HL-60 (cell line): Measurements from ENCODE around the gene DVL3.

Experiments used
- DNase-seq, 2 experiments: peaks; one replicate each; pipeline ENCODE4 v3.0.0-alpha.2; 2010 to 2020; ENCODE audit warnings: low read depth in 1 of 2, low spot score in 1 of 2
- H3K27ac ChIP-seq: fragments of 250-450 bp; sonication (Bioruptor Pico); replicated peaks from 2 replicates; pipeline ENCODE4 v1.5.1; 2020; ENCODE audit warnings: mild to moderate bottlenecking, moderate library complexity
- H3K27me3 ChIP-seq: fragments of 250-450 bp; sonication (Bioruptor Pico); 2 replicates; pipeline ENCODE4 v1.5.1; 2021; ENCODE audit warnings: mild to moderate bottlenecking, moderate library complexity; ENCODE audit not compliant: insufficient read depth, poor library complexity, severe bottlenecking
- H3K4me3 ChIP-seq: replicated peaks from 2 replicates; pipeline ENCODE4 v1.5.1; 2011; ENCODE audit warnings: mild to moderate bottlenecking, control low read depth, low read length; ENCODE audit not compliant: insufficient read depth
- GABPA ChIP-seq: IDR thresholded peaks from 2 replicates; pipeline ENCODE4 v1.6.1; 2012; ENCODE audit warnings: low read depth
- POLR2AphosphoS5 ChIP-seq: IDR thresholded peaks from 2 replicates; pipeline ENCODE4 v1.6.1; 2012; ENCODE audit warnings: low read depth
- SPI1 ChIP-seq: IDR thresholded peaks from 2 replicates; pipeline ENCODE4 v1.6.1; 2012; ENCODE audit warnings: low read depth, mild to moderate bottlenecking, borderline replicate concordance
- TF ChIP-seq, protein P1 (sequence below): IDR thresholded peaks from one replicate; pipeline ENCODE4 v1.5.1; 2011; ENCODE audit warnings: low read length, control low read depth, inconsistent platforms; ENCODE audit not compliant: insufficient read depth
- TF ChIP-seq, protein P2 (sequence below): IDR thresholded peaks from 2 replicates; pipeline ENCODE4 v1.6.1; 2012; ENCODE audit warnings: low read depth; ENCODE audit not compliant: insufficient replicate concordance

DVL3 gene

DNA sequence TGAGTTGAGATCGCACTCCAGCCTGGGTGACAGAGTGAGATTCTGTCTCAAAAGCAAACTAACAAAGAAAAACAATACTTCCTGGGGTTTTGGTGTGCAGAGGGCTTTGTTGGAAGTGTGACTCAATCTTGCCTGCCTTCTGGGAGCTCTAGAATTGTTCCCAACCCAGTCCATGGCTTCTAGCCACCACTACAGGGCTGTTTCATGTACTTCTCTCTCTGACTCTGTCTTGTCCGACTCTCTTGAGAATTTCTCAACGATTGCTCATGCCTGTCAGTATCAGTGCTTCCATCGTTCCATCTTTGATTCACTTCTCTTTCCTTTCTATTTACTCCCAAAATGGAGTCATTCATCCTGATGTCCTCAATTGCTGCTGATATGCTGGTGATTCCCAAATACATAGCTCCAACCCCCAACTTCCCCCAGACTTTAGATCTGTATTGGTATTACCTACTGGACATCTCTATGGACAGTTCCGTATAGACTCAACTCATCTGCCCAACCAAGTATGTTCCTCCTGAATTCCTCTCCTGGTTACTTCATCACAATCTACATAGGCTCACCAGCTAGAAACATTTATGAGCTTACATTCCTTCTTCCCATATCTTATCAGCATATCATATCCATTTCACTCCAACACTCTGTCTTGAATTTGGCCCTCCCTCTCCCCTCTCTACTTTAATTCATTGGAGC lies 17.6 kb downstream of the DVL3 start:
- H3K27ac ChIP-seq: no peak overlapping the region
- no peak overlapping the region for H3K4me3 ChIP-seq
- DNase-seq: no peak

DNA sequence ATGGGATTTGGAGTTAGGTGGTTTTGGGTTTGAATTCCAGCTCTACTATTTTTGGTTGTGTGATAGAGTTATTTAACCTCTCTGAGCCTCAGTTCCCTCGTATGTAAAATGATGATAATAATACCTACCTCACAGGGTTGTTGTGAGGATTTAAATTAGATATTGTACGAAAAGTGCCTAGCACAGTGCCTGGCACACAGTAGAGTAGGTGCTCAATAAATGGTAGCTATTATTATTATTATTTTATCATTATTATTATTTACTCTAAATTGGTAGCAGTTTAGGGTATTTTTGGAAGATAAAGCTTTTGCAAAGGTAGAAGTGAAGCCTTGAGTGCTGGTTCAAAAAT lies 18.2 kb downstream of the DVL3 start:
- no peaks in the 10 kb centered on the region for H3K27me3 ChIP-seq
- DNase-seq: no peak
- no peak overlapping the region for H3K4me3 ChIP-seq
- no peak for TF ChIP-seq POLR2AphosphoS5
- TF ChIP-seq GABPA: no peak
- no peak for TF ChIP-seq SPI1
- TF ChIP-seq, protein P1, sequence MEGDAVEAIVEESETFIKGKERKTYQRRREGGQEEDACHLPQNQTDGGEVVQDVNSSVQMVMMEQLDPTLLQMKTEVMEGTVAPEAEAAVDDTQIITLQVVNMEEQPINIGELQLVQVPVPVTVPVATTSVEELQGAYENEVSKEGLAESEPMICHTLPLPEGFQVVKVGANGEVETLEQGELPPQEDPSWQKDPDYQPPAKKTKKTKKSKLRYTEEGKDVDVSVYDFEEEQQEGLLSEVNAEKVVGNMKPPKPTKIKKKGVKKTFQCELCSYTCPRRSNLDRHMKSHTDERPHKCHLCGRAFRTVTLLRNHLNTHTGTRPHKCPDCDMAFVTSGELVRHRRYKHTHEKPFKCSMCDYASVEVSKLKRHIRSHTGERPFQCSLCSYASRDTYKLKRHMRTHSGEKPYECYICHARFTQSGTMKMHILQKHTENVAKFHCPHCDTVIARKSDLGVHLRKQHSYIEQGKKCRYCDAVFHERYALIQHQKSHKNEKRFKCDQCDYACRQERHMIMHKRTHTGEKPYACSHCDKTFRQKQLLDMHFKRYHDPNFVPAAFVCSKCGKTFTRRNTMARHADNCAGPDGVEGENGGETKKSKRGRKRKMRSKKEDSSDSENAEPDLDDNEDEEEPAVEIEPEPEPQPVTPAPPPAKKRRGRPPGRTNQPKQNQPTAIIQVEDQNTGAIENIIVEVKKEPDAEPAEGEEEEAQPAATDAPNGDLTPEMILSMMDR: no peak
- TF ChIP-seq, protein P2, sequence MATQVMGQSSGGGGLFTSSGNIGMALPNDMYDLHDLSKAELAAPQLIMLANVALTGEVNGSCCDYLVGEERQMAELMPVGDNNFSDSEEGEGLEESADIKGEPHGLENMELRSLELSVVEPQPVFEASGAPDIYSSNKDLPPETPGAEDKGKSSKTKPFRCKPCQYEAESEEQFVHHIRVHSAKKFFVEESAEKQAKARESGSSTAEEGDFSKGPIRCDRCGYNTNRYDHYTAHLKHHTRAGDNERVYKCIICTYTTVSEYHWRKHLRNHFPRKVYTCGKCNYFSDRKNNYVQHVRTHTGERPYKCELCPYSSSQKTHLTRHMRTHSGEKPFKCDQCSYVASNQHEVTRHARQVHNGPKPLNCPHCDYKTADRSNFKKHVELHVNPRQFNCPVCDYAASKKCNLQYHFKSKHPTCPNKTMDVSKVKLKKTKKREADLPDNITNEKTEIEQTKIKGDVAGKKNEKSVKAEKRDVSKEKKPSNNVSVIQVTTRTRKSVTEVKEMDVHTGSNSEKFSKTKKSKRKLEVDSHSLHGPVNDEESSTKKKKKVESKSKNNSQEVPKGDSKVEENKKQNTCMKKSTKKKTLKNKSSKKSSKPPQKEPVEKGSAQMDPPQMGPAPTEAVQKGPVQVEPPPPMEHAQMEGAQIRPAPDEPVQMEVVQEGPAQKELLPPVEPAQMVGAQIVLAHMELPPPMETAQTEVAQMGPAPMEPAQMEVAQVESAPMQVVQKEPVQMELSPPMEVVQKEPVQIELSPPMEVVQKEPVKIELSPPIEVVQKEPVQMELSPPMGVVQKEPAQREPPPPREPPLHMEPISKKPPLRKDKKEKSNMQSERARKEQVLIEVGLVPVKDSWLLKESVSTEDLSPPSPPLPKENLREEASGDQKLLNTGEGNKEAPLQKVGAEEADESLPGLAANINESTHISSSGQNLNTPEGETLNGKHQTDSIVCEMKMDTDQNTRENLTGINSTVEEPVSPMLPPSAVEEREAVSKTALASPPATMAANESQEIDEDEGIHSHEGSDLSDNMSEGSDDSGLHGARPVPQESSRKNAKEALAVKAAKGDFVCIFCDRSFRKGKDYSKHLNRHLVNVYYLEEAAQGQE: no peak
- no peak overlapping the region for H3K27ac ChIP-seq

More for the DNA sequence above, 17.6 kb downstream of the DVL3 start:
- TF ChIP-seq, protein P1: no peak
- TF ChIP-seq SPI1 (no peak), GABPA (no peak), POLR2AphosphoS5 (no peak)
- TF ChIP-seq, protein P2: no peak
- no peaks in the 10 kb centered on the region for H3K27me3 ChIP-seq

DNA sequence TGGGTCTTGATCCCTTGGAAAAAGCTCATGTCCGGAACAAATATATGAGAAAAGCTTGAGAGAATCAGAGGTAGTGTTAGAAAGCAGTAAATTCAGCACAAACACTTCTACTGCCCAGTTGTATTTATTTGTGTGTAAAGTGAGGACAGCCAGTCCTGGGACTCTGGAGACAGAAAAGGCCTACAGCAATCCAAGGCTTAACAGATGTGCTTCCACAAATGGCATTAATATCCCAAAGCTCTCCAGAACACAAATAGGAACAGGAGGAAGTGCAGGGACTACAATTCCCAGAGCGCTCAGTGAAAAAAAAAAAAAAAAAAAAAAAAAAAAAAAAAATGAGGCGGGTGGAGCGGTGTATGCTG lies 19.1 kb downstream of the DVL3 start:
- Histone ChIP-seq H3K27ac (0 out of 2 replicates have a peak overlapping the region, but pooled peaks have one; percentile 6), H3K4me3 (no peak overlapping the region), H3K27me3 (no peaks in the 10 kb centered on the region)
- TF ChIP-seq GABPA (peak; percentile 61; the same call in 1 of the 2 replicates), POLR2AphosphoS5 (no peak), SPI1 (peak; percentile 73)
- TF ChIP-seq, protein P1: no peak
- TF ChIP-seq, protein P2: no peak
- DNase-seq: no peak
